Stimulated activated CD8-positive, alpha-beta memory T cell treated with anti-CD3 and anti-CD28 coated beads, Interleukin-12 subunit alpha, Interleukin-12 subunit beta, amount 100 ng/mL, for 1 hour (primary cell): ENCODE data around the gene DOK5.

Experiments
- DNase-seq: peaks from one replicate; pipeline ENCODE4 v3.0.0-alpha.2; 2020; ENCODE audit warnings: low read depth

Gene DOK5

GRCh38 chr20:54692168-54692887 is 216.9 kb downstream of the DOK5 start:
- DNase-seq, result no peak

GRCh38 chr20:54694516-54694915 is 219.1 kb downstream of the DOK5 start:
- no peak for DNase-seq

GRCh38 chr20:54698373-54698772 is 223.0 kb downstream of the DOK5 start:
- no peak for DNase-seq
